Peyer's patch (tissue), 4 donors: ENCODE data around the gene KCNF1.

ENCODE experiments used
- CTCF ChIP-seq, 6 experiments: fragments of 450-650 bp in 4 of 6; fragments of 200-600 bp in 2 of 6; sonication (generic) in 1 of 6; IDR thresholded peaks; one replicate each; pipeline ENCODE4 v1.5.1; 2017 to 2019; ENCODE audit warnings: antibody characterized with exemption in 6 of 6, mild to moderate bottlenecking in 3 of 6, moderate library complexity in 1 of 6
- POLR2A ChIP-seq, 2 donors: fragments of 450-650 bp; IDR thresholded peaks; one replicate each; pipeline ENCODE4 v1.5.1; 2017; ENCODE audit warnings: antibody characterized with exemption in 2 of 2, mild to moderate bottlenecking in 2 of 2, moderate library complexity in 2 of 2

- TF ChIP-seq CTCF (IDR thresholded peaks at IDR 0.05) (no peak), POLR2A (IDR thresholded peaks at IDR 0.05) (no peak)
These were observed 5.2 kb downstream of the KCNF1 start for GRCh38 chr2:10916953-10917352.
